ENCODE data around the gene KCNQ4. TPM values are rescaled to one million over a fixed set of nuclear protein-coding genes. Genes with fewer than 3 reads are reported as not detected.

KCNQ4 gene
- total and polyA plus RNA-seq, 2 of the 13 experiments (the other 11 are each of a cell fraction or from before 2014, with no cell fraction given), result 0.02 to 0.09 TPM

- no peaks in the 10 kb centered on the region for H3K9me3 ChIP-seq (ENCODE audit: low read length)
- H3K9ac ChIP-seq (ENCODE audit: insufficient read depth, low read depth, low read length), result no peak overlapping the region
- H3K4me2 ChIP-seq (ENCODE audit: low read depth, low read length), result peak overlapping the region; percentile 21; the same call in 1 of the 2 replicates
- FAIRE-seq, result peak; percentile 80
- no peak overlapping the region for H3K4me3 ChIP-seq (replicated peaks in 1 of 3; ENCODE audit: insufficient read depth in 1 of 3, low read depth in 2 of 3, low read length in 3 of 3)
- in situ Hi-C loops (cut with HindIII; ENCODE audit: extremely low pct_ligation_motif_present, low pct_unique_long_range_greater_than_20kb), result loop anchor here (5.0 kb wide), 2 partner anchors 73 to 102 kb away; no protein-coding TSS in a partner anchor
- peak; percentile 43 for DNase-seq (ENCODE audit: low spot score)
- peaks cover 0 to 24% of the 10 kb centered on the region in 2 experiments; a peak in 2 of 5 replicates for H3K27me3 ChIP-seq (ENCODE audit: control insufficient read depth in 1 of 2, insufficient read depth in 2 of 2, low read length in 2 of 2)
- H3K36me3 ChIP-seq (replicated peaks in 1 of 2; ENCODE audit: control insufficient read depth in 1 of 2, insufficient read depth in 2 of 2, low read length in 2 of 2), result no peaks in the 10 kb centered on the region
- WGBS (ENCODE audit: low lambda C conversion rate), result 11% methylated on average over 7 of the region's 12 CpGs
- POLR2A ChIA-PET, result interaction anchor here (1.1 to 1.3 kb wide), 2 partner anchors 13 to 159 kb away, joined by 3 read pairs; partner anchors contain the start of genes CITED4 and NFYC
- H2AFZ ChIP-seq (ENCODE audit: low read length), result no peak overlapping the region
- peaks cover 22% of the 10 kb centered on the region; the same call in 1 of the 2 replicates for H3K4me1 ChIP-seq (ENCODE audit: insufficient read depth, low read length)
- no peaks in the 10 kb centered on the region for H4K20me1 ChIP-seq (ENCODE audit: insufficient read depth, low read length)
- no peaks in the 10 kb centered on the region for H3K79me2 ChIP-seq (ENCODE audit: insufficient read depth, low read length)
- intact Hi-C loops (cut with micrococcal nuclease; ENCODE audit: unreplicated experiment), result loop anchor here (5.0 to 10.0 kb wide), 3 partner anchors 55 to 158 kb away; partner anchors contain the start of gene NFYC
- peak; percentile 85 for ATAC-seq
- no peak overlapping the region for H3K27ac ChIP-seq (ENCODE audit: extremely low read length, insufficient read depth, low read length)
- BruUV-seq (replicated peaks), result no TSS peak
- CTCF ChIA-PET (ENCODE audit: low intra/inter-chr PET ratio, low total read pairs), result interaction anchor here (1.9 to 4.3 kb wide), 3 partner anchors 101 to 238 kb away, joined by 5 to 161 read pairs (median 7); no protein-coding TSS in a partner anchor
- TF ChIP-seq RAD21 (CRISPR knock-in tag; IDR thresholded peaks at IDR 0.05), result peak; percentile 78
- no peak for TF ChIP-seq KAT7 (CRISPR knock-in tag; IDR thresholded peaks at IDR 0.05; ENCODE audit: borderline replicate concordance)
- TF ChIP-seq MXD3 (CRISPR knock-in tag; IDR thresholded peaks at IDR 0.05), result no peak
- no peak for TF ChIP-seq KDM1A (CRISPR knock-in tag; IDR thresholded peaks at IDR 0.05)
- TF ChIP-seq ATF6 (CRISPR knock-in tag; conservative IDR thresholded peaks at IDR 0.05), result no peak
- TF ChIP-seq ZKSCAN8 (CRISPR knock-in tag; IDR thresholded peaks at IDR 0.05; ENCODE audit: borderline replicate concordance), result no peak
- no peak for TF ChIP-seq SRF (IDR thresholded peaks at IDR 0.05; ENCODE audit: low read depth, low read length)
- TF ChIP-seq MAX (IDR thresholded peaks at IDR 0.05), result no peak
- no peak for TF ChIP-seq RXRA (CRISPR knock-in tag; IDR thresholded peaks at IDR 0.05)
- TF ChIP-seq ZSCAN30 (CRISPR knock-in tag; IDR thresholded peaks at IDR 0.05), result no peak
- TF ChIP-seq KLF12 (CRISPR knock-in tag; IDR thresholded peaks at IDR 0.05; ENCODE audit: borderline replicate concordance), result no peak
- TF ChIP-seq SIX1 (CRISPR knock-in tag; IDR thresholded peaks at IDR 0.05; ENCODE audit: borderline replicate concordance), result no peak
- TF ChIP-seq SMARCE1 (IDR thresholded peaks at IDR 0.05; ENCODE audit: borderline replicate concordance), result no peak
- TF ChIP-seq ZNF615 (CRISPR knock-in tag; IDR thresholded peaks at IDR 0.05; ENCODE audit: borderline replicate concordance), result no peak
- TF ChIP-seq ZNF44 (CRISPR knock-in tag; IDR thresholded peaks at IDR 0.05), result no peak
- no peak for TF ChIP-seq ZNF484 (CRISPR knock-in tag; IDR thresholded peaks at IDR 0.05; ENCODE audit: borderline replicate concordance, low read depth)
- TF ChIP-seq ZNF510 (CRISPR knock-in tag; IDR thresholded peaks at IDR 0.05; ENCODE audit: low read depth), result no peak
- TF ChIP-seq CBFB (CRISPR knock-in tag; IDR thresholded peaks at IDR 0.05), result no peak
- TF ChIP-seq STAG1 (CRISPR knock-in tag; IDR thresholded peaks at IDR 0.05), result peak; percentile 87
- no peak for TF ChIP-seq SAFB2 (CRISPR knock-in tag; IDR thresholded peaks at IDR 0.05; ENCODE audit: borderline replicate concordance, low read depth)
- TF ChIP-seq MAFF (IDR thresholded peaks at IDR 0.05; ENCODE audit: low read depth, low read length), result no peak
- no peak for TF ChIP-seq NFATC3 (CRISPR knock-in tag; IDR thresholded peaks at IDR 0.05)
- no peak for TF ChIP-seq ZFYVE20 (CRISPR knock-in tag; IDR thresholded peaks at IDR 0.05; ENCODE audit: borderline replicate concordance, low read depth)
- no peak for TF ChIP-seq ZNF841 (CRISPR knock-in tag; IDR thresholded peaks at IDR 0.05; ENCODE audit: borderline replicate concordance)
Measured at GRCh38 chr1:40849801-40850592, 66.4 kb downstream of the KCNQ4 start.

Data from HepG2 (cell line).